Mammary epithelial cell (primary cell): ENCODE data around the gene NAGA.

Source experiments
- EZH2 ChIP-seq: IDR thresholded peaks from 2 replicates; pipeline ENCODE4 v1.6.1; 2012; ENCODE audit warnings: low read length, inconsistent platforms, borderline replicate concordance
- TF ChIP-seq, protein P1 (sequence below), 2 donors: IDR thresholded peaks in 1 of 2; conservative IDR thresholded peaks in 1 of 2; 2 replicates each; pipeline ENCODE4 v1.5.1; 2011 to 2012; ENCODE audit warnings: inconsistent platforms in 2 of 2, low read length in 2 of 2, mild to moderate bottlenecking in 2 of 2, control low read depth in 1 of 2, low read depth in 1 of 2; ENCODE audit not compliant: insufficient read depth in 1 of 2; ENCODE audit errors: extremely low read depth in 1 of 2

DNA sequence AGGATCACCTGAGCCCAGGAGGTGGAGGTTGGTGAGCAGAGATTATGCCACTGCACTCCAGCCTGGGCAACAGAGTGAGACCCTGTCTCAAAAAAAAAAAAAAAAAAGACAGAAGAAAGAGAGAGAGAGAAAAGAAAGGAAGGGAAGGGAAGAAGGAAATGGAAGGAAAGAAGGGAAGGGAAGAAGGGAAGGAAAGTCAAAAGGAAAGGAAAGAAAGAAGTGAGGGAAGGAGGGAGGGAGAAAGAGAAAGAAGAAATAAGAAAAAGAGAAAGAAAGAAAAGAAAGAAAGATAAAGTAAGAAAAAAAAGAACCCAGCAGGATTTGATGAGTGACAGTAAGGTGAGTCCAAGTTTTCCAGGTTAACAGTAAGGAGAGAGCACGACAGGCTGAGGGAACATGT lies 52.4 kb downstream of the NAGA start:
- TF ChIP-seq, protein P1, sequence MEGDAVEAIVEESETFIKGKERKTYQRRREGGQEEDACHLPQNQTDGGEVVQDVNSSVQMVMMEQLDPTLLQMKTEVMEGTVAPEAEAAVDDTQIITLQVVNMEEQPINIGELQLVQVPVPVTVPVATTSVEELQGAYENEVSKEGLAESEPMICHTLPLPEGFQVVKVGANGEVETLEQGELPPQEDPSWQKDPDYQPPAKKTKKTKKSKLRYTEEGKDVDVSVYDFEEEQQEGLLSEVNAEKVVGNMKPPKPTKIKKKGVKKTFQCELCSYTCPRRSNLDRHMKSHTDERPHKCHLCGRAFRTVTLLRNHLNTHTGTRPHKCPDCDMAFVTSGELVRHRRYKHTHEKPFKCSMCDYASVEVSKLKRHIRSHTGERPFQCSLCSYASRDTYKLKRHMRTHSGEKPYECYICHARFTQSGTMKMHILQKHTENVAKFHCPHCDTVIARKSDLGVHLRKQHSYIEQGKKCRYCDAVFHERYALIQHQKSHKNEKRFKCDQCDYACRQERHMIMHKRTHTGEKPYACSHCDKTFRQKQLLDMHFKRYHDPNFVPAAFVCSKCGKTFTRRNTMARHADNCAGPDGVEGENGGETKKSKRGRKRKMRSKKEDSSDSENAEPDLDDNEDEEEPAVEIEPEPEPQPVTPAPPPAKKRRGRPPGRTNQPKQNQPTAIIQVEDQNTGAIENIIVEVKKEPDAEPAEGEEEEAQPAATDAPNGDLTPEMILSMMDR (conservative IDR thresholded peaks at IDR 0.05 in 1 of 2, IDR thresholded peaks at IDR 0.05 in 1 of 2; ENCODE audit: extremely low read depth in 1 of 2, insufficient read depth in 1 of 2, low read depth in 1 of 2, low read length in 2 of 2) = no peak
- TF ChIP-seq EZH2 = no peak
